ENCODE measurements around the gene NOL6.

GRCh38 chr9:33453999-33454660 lies 19.6 kb downstream of the NOL6 start:
- TF ChIP-seq POLR2A (IDR thresholded peaks at IDR 0.05) (no peak), POLR2AphosphoS5 (IDR thresholded peaks at IDR 0.05) (no peak), EP300 (IDR thresholded peaks at IDR 0.05) (no peak), CTCF (IDR thresholded peaks at IDR 0.05) (no peak)

All from stomach (tissue), 4 donors.